Measurements from ENCODE around the gene CDC42. TPM values are rescaled to one million over a fixed set of nuclear protein-coding genes. Genes with fewer than 3 reads are reported as not detected.
"Not testable (repeated sequence)": the region's sequence is repeated elsewhere in the genome, so short reads cannot be mapped to it uniquely, and the experiment has no call there.

CDC42 gene
- total and polyA plus RNA-seq, 5 donors from 2014 or later, result 290 to 513 (median 376) TPM

- Histone ChIP-seq H3K9me3 (ENCODE audit: control insufficient read depth in 2 of 2, low read length in 2 of 2) (no peaks in the 10 kb centered on the region), H3K36me3 (ENCODE audit: control insufficient read depth, insufficient read depth, low read length) (no peaks in the 10 kb centered on the region), H3K4me3 (ENCODE audit: low read depth, low read length) (no peak overlapping the region), H3K4me1 (ENCODE audit: control insufficient read depth, insufficient read depth, low read length, poor library complexity, severe bottlenecking) (peaks cover 50% of the 10 kb centered on the region), H3K27ac (ENCODE audit: insufficient read depth, low read length, poor library complexity, severe bottlenecking) (peak overlapping the region; percentile 100), H3K27me3 (ENCODE audit: control insufficient read depth, insufficient read depth, low read length) (no peaks in the 10 kb centered on the region)
- Mint-ChIP-seq H3K36me3 (peaks cover 4% of the 10 kb centered on the region), H3K27me3 (peaks cover 5% of the 10 kb centered on the region), H3K27ac (peak overlapping the region in 2 of 3 donors; percentile 96 to 99), H3K4me3 (peak overlapping the region; percentile 49 to 99 (median 94)), H3K9me3 (no peaks in the 10 kb centered on the region), H3K4me1 (peaks cover 10 to 72% (median 42%) of the 10 kb centered on the region in 4 donors)
- ATAC-seq (ENCODE audit: low read depth in 2 of 2) (no peak), DNase-seq (no peak)
Observed at GRCh38 chr1:22026924-22027289, 25.6 kb upstream of the CDC42 start.

- H3K27me3 ChIP-seq (ENCODE audit: control insufficient read depth, insufficient read depth, low read length), result no peaks in the 10 kb centered on the region
- no peaks in the 10 kb centered on the region for H3K9me3 Mint-ChIP-seq
- DNase-seq (no peak), ATAC-seq (ENCODE audit: low read depth in 2 of 2) (no peak)
- peaks cover 5% of the 10 kb centered on the region for H3K27me3 Mint-ChIP-seq
- peaks cover 5 to 66% (median 28%) of the 10 kb centered on the region in 4 donors for H3K4me1 Mint-ChIP-seq
- H3K4me3 ChIP-seq (ENCODE audit: low read depth, low read length), result no peak overlapping the region
- H3K36me3 ChIP-seq (ENCODE audit: control insufficient read depth, insufficient read depth, low read length), result no peaks in the 10 kb centered on the region
- no peak overlapping the region for H3K27ac ChIP-seq (ENCODE audit: insufficient read depth, low read length, poor library complexity, severe bottlenecking)
- H3K36me3 Mint-ChIP-seq, result peaks cover 4% of the 10 kb centered on the region
- H3K4me1 ChIP-seq (ENCODE audit: control insufficient read depth, insufficient read depth, low read length, poor library complexity, severe bottlenecking), result peaks cover 30% of the 10 kb centered on the region
- H3K27ac Mint-ChIP-seq, result peak overlapping the region; percentile 44 to 75 (median 75)
- H3K4me3 Mint-ChIP-seq, result no peak overlapping the region
- no peaks in the 10 kb centered on the region for H3K9me3 ChIP-seq (ENCODE audit: control insufficient read depth in 2 of 2, low read length in 2 of 2)
Observed at GRCh38 chr1:22030057-22030456, 22.5 kb upstream of the CDC42 start.

- peaks cover 5 to 64% (median 29%) of the 10 kb centered on the region in 4 donors for H3K4me1 Mint-ChIP-seq
- no peak overlapping the region for H3K27ac ChIP-seq (ENCODE audit: insufficient read depth, low read length, poor library complexity, severe bottlenecking)
- DNase-seq (no peak), ATAC-seq (ENCODE audit: low read depth in 2 of 2) (no peak)
- H3K27me3 ChIP-seq (ENCODE audit: control insufficient read depth, insufficient read depth, low read length), result no peaks in the 10 kb centered on the region
- no peaks in the 10 kb centered on the region for H3K9me3 ChIP-seq (ENCODE audit: control insufficient read depth in 2 of 2, low read length in 2 of 2)
- H3K4me1 ChIP-seq (ENCODE audit: control insufficient read depth, insufficient read depth, low read length, poor library complexity, severe bottlenecking), result peaks cover 28% of the 10 kb centered on the region
- no peak overlapping the region for H3K4me3 Mint-ChIP-seq
- no peaks in the 10 kb centered on the region for H3K9me3 Mint-ChIP-seq
- no peak overlapping the region for H3K4me3 ChIP-seq (ENCODE audit: low read depth, low read length)
- no peaks in the 10 kb centered on the region for H3K36me3 ChIP-seq (ENCODE audit: control insufficient read depth, insufficient read depth, low read length)
- peak overlapping the region in 2 of 3 donors; percentile 44 to 75 for H3K27ac Mint-ChIP-seq
- H3K36me3 Mint-ChIP-seq, result peaks cover 4% of the 10 kb centered on the region
- H3K27me3 Mint-ChIP-seq, result peaks cover 4% of the 10 kb centered on the region
Observed at GRCh38 chr1:22030473-22030872, 22.0 kb upstream of the CDC42 start.

DNA sequence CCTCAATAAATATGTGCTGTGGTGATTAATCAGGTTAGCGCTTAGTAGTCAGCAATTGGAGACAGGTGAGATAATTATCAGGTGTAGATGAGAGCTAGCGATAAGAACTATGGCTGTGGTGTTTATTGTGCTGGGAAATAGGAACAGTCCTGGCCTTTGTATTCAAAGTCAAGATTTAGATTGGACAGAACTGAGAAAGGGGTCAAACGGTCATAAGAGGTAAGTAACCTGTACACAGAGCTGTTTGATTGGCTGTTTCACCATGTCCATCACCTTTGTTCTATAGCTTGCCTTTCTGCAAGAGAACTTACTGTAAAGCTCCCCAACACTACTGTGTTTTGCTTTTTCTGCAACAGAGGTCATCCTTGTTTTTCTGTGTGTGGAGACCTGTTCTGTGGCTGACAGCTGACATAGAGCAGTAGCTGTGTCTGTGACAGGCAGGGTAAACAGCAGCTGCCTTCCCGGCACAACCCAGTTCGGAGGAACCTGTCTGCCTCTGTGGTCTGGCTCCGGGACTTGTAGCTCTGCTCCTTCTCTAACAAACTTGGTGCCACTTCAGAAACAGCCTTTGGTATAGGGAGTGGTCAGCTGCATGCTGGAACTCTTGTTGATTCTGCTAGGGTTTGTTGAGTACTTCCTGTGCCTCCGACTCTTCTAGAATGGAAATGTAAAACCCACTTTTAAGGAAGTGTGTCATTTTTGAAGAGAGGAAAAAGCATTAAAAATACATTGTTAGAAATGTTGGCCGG is 21.1 kb upstream of the CDC42 start:
- Mint-ChIP-seq H3K4me1 (peaks cover 5 to 57% (median 21%) of the 10 kb centered on the region in 4 donors), H3K27ac (peak overlapping the region; percentile 25 to 67 (median 35)), H3K36me3 (no peaks in the 10 kb centered on the region), H3K27me3 (no peaks in the 10 kb centered on the region), H3K9me3 (no peaks in the 10 kb centered on the region), H3K4me3 (peak overlapping the region in 3 of 4 donors; percentile 65 to 68 (median 65))
- no peaks in the 10 kb centered on the region for H3K36me3 ChIP-seq (ENCODE audit: control insufficient read depth, insufficient read depth, low read length)
- H3K9me3 ChIP-seq (ENCODE audit: control insufficient read depth in 2 of 2, low read length in 2 of 2), result no peaks in the 10 kb centered on the region
- DNase-seq (peak in 2 of 3 donors; percentile 26 to 58), ATAC-seq (ENCODE audit: low read depth in 2 of 2) (peak; percentile 69 to 89)
- peak overlapping the region; percentile 48 for H3K4me3 ChIP-seq (ENCODE audit: low read depth, low read length)
- no peak overlapping the region for H3K27ac ChIP-seq (ENCODE audit: insufficient read depth, low read length, poor library complexity, severe bottlenecking)
- peaks cover 21% of the 10 kb centered on the region for H3K4me1 ChIP-seq (ENCODE audit: control insufficient read depth, insufficient read depth, low read length, poor library complexity, severe bottlenecking)
- H3K27me3 ChIP-seq (ENCODE audit: control insufficient read depth, insufficient read depth, low read length), result no peaks in the 10 kb centered on the region

DNA sequence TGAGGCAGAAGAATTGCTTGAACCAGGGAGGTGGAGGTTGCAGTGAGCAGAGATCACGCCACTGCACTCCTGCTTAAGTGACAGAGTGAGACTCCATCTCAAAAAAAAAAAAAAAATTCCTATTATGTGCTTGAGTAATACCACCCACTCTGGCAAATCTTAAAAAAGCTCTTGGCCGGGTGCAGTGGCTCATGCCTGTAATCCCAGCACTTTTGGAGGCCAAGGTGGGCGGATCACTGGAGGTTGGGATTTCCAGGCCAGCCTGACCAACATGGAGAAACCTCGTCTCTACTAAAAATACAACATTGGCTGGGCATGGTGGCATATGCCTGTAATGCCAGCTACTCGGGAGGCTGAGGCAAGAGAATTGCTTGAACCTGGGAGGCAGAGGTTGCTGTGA is 17.7 kb upstream of the CDC42 start:
- not testable (repeated sequence) for DNase-seq; H3K9me3 ChIP-seq (ENCODE audit: control insufficient read depth in 2 of 2, low read length in 2 of 2); ATAC-seq (ENCODE audit: low read depth in 2 of 2); H3K27ac ChIP-seq (ENCODE audit: insufficient read depth, low read length, poor library complexity, severe bottlenecking); H3K36me3 ChIP-seq (ENCODE audit: control insufficient read depth, insufficient read depth, low read length); H3K27ac Mint-ChIP-seq; H3K27me3 ChIP-seq (ENCODE audit: control insufficient read depth, insufficient read depth, low read length); H3K9me3 Mint-ChIP-seq; H3K4me3 ChIP-seq (ENCODE audit: low read depth, low read length); H3K36me3 Mint-ChIP-seq; H3K27me3 Mint-ChIP-seq; H3K4me3 Mint-ChIP-seq
- H3K4me1 Mint-ChIP-seq, result peaks cover 6 to 56% (median 22%) of the 10 kb centered on the region in 4 donors
- peaks cover 32% of the 10 kb centered on the region for H3K4me1 ChIP-seq (ENCODE audit: control insufficient read depth, insufficient read depth, low read length, poor library complexity, severe bottlenecking)

- Mint-ChIP-seq H3K36me3 (no peaks in the 10 kb centered on the region), H3K9me3 (peaks cover 0 to 3% (median 0%) of the 10 kb centered on the region in 7 donors)
- peaks cover 46% of the 10 kb centered on the region for H3K4me1 ChIP-seq (ENCODE audit: control insufficient read depth, insufficient read depth, low read length, poor library complexity, severe bottlenecking)
Observed at GRCh38 chr1:22037520-22037919, 15.0 kb upstream of the CDC42 start.

DNA sequence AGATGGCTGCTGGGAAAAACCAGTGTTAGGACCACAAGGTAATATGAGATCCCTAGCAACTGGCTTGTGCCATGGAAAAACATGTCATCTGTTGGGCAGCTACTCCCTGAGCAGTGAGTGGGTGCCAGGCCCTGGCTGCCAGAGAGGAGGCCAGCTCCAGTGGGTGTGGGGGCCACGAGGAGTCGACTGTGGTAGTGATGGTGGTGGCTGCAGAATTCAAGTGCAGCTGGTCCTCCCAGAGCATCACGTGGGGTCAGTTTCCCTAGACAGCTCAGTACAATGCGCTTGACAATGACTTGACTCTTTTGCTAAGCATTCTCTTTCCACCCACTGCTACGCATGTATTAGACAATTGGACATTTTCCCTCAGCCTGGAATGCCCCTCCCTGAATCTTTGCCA is 14.5 kb upstream of the CDC42 start:
- H3K9me3 Mint-ChIP-seq, result peaks cover 0 to 3% (median 0%) of the 10 kb centered on the region in 7 donors
- H3K4me3 Mint-ChIP-seq, result peak overlapping the region; percentile 41 to 87 (median 70)
- DNase-seq (no peak), ATAC-seq (ENCODE audit: low read depth in 2 of 2) (no peak)
- Histone ChIP-seq H3K4me1 (ENCODE audit: control insufficient read depth, insufficient read depth, low read length, poor library complexity, severe bottlenecking) (peaks cover 51% of the 10 kb centered on the region), H3K27me3 (ENCODE audit: control insufficient read depth, insufficient read depth, low read length) (no peaks in the 10 kb centered on the region), H3K4me3 (ENCODE audit: low read depth, low read length) (no peak overlapping the region), H3K9me3 (ENCODE audit: control insufficient read depth in 2 of 2, low read length in 2 of 2) (no peaks in the 10 kb centered on the region), H3K36me3 (ENCODE audit: control insufficient read depth, insufficient read depth, low read length) (no peaks in the 10 kb centered on the region), H3K27ac (ENCODE audit: insufficient read depth, low read length, poor library complexity, severe bottlenecking) (peak overlapping the region; percentile 0)
- H3K27me3 Mint-ChIP-seq, result peaks cover 2% of the 10 kb centered on the region
- H3K36me3 Mint-ChIP-seq, result peaks cover under 1% of the 10 kb centered on the region
- peaks cover 16 to 56% (median 32%) of the 10 kb centered on the region in 4 donors for H3K4me1 Mint-ChIP-seq
- H3K27ac Mint-ChIP-seq, result peak overlapping the region; percentile 97 to 99 (median 99)

More at GRCh38 chr1:22037520-22037919, 15.0 kb upstream of the CDC42 start:
- Histone ChIP-seq H3K27ac (ENCODE audit: insufficient read depth, low read length, poor library complexity, severe bottlenecking) (peak overlapping the region; percentile 0), H3K36me3 (ENCODE audit: control insufficient read depth, insufficient read depth, low read length) (no peaks in the 10 kb centered on the region), H3K4me3 (ENCODE audit: low read depth, low read length) (no peak overlapping the region), H3K27me3 (ENCODE audit: control insufficient read depth, insufficient read depth, low read length) (no peaks in the 10 kb centered on the region), H3K9me3 (ENCODE audit: control insufficient read depth in 2 of 2, low read length in 2 of 2) (no peaks in the 10 kb centered on the region)
- H3K27me3 Mint-ChIP-seq, result no peaks in the 10 kb centered on the region
- peak overlapping the region in 3 of 4 donors; percentile 41 to 78 (median 62) for H3K4me3 Mint-ChIP-seq
- peak overlapping the region; percentile 14 to 99 (median 99) for H3K27ac Mint-ChIP-seq
- no peak for DNase-seq
- H3K4me1 Mint-ChIP-seq, result peaks cover 11 to 56% (median 29%) of the 10 kb centered on the region in 4 donors
- no peak for ATAC-seq (ENCODE audit: low read depth in 2 of 2)

All from CD4-positive, CD25-positive, alpha-beta regulatory T cell (primary cell).